Epithelial cell of esophagus (primary cell): ENCODE measurements around the gene SLC22A12.

Source experiments
- DNase-seq: peaks from one replicate; pipeline ENCODE4 v3.0.0; 2010; ENCODE audit warnings: low read depth
- H3K4me3 ChIP-seq: 2 replicates; pipeline ENCODE4 v1.5.1; 2011; ENCODE audit warnings: mild to moderate bottlenecking, low read length, control low read depth
- CTCF ChIP-seq: IDR thresholded peaks from 2 replicates; pipeline ENCODE4 v1.5.1; 2011; ENCODE audit warnings: low read depth, mild to moderate bottlenecking, low read length, control low read depth, inconsistent platforms; ENCODE audit not compliant: insufficient read depth; ENCODE audit errors: missing control alignments

Gene SLC22A12

GRCh38 chr11:64650923-64651523 is 60.0 kb downstream of the SLC22A12 start:
- H3K4me3 ChIP-seq = no peak overlapping the region
- peak; percentile 54 for DNase-seq
- peak; percentile 78 for TF ChIP-seq CTCF
